Hepatocyte (in vitro differentiated cells): ENCODE results near the gene KCNS1. TPM values are rescaled to one million over a fixed set of nuclear protein-coding genes. Genes with fewer than 3 reads are reported as not detected.
A peak's percentile ranks its signal among the peaks of the same experiment; 100 is the strongest.

Source experiments
- DNase-seq: peaks from one replicate; pipeline ENCODE4 v3.0.0-alpha.2; 2016; ENCODE audit warnings: low spot score
- H2AFZ ChIP-seq: fragments of 200-600 bp; sonication (generic); 2 replicates; pipeline ENCODE4 v1.6.0; 2016; ENCODE audit warnings: antibody characterized with exemption, mild to moderate bottlenecking
- H3K27ac ChIP-seq: fragments of 200-600 bp; sonication (generic); 2 replicates; pipeline ENCODE4 v1.5.1; 2016; ENCODE audit warnings: mild to moderate bottlenecking
- H3K27me3 ChIP-seq: fragments of 200-600 bp; sonication (generic); 2 replicates; pipeline ENCODE4 v1.6.1; 2016
- H3K36me3 ChIP-seq: fragments of 200-600 bp; sonication (generic); replicated peaks from 2 replicates; pipeline ENCODE4 v1.5.1; 2016; ENCODE audit warnings: low read depth; ENCODE audit not compliant: insufficient read depth
- H3K4me1 ChIP-seq: fragments of 200-600 bp; sonication (generic); 2 replicates; pipeline ENCODE4 v1.5.1; 2016; ENCODE audit warnings: mild to moderate bottlenecking, moderate library complexity; ENCODE audit not compliant: insufficient read depth
- H3K4me2 ChIP-seq: fragments of 200-600 bp; sonication (generic); 2 replicates; pipeline ENCODE4 v1.6.0; 2016
- H3K4me3 ChIP-seq: fragments of 200-600 bp; sonication (generic); 2 replicates; pipeline ENCODE4 v1.5.1; 2016; ENCODE audit warnings: mild to moderate bottlenecking
- H3K79me2 ChIP-seq: fragments of 200-600 bp; sonication (generic); 2 replicates; pipeline ENCODE4 v1.6.0; 2017; ENCODE audit warnings: mild to moderate bottlenecking
- H3K9me2 ChIP-seq: fragments of 200-600 bp; sonication (generic); replicated peaks from 2 replicates; pipeline ENCODE4 v1.6.0; 2017; ENCODE audit warnings: mild to moderate bottlenecking; ENCODE audit not compliant: insufficient read depth
- H3K9me3 ChIP-seq: fragments of 200-600 bp; sonication (generic); 2 replicates; pipeline ENCODE4 v1.5.1; 2016; ENCODE audit warnings: low read depth, mild to moderate bottlenecking
- H4K20me1 ChIP-seq: fragments of 200-600 bp; sonication (generic); 2 replicates; pipeline ENCODE4 v1.6.0; 2016; ENCODE audit warnings: mild to moderate bottlenecking; ENCODE audit not compliant: insufficient read depth, poor library complexity, severe bottlenecking
- EZH2 ChIP-seq: fragments of 200-600 bp; sonication (generic); IDR thresholded peaks from 2 replicates; pipeline ENCODE4 v1.6.1; 2016; ENCODE audit warnings: antibody characterized with exemption, mild to moderate bottlenecking, borderline replicate concordance
- EZH2phosphoT487 ChIP-seq: fragments of 200-600 bp; sonication (generic); IDR thresholded peaks from one replicate; pipeline ENCODE4 v1.6.1; 2018; ENCODE audit warnings: antibody characterized with exemption, mild to moderate bottlenecking, low read depth, moderate library complexity; ENCODE audit not compliant: unreplicated experiment, severe bottlenecking
- WGBS: methylation state at CpG from one replicate; pipeline ENCODE4 v1.1.6; 2016; ENCODE audit warnings: low lambda C conversion rate; ENCODE audit errors: missing lambda C conversion rate; 5-methylcytosine and 5-hydroxymethylcytosine counted together
- polyA plus RNA-seq: library from polyadenylated mRNA; unstranded; fragments of >200 nt; fragmentation: Nextera tagmentation; extraction: Ambion mirVana; gene quantifications from 2 replicates; pipeline ENCODE4 v1.2.1, GENCODE V29; 2016
- total RNA-seq: library from RNA; depleted of rRNA; stranded (reverse); fragments of >200 nt; gene quantifications from 2 replicates; pipeline ENCODE4 v1.2.3, GENCODE V29; 2014
- TF ChIP-seq, protein P1 (sequence below): fragments of 200-600 bp; sonication (generic); IDR thresholded peaks from 2 replicates; pipeline ENCODE4 v1.5.1; 2016; ENCODE audit warnings: antibody characterized with exemption, mild to moderate bottlenecking; ENCODE audit not compliant: poor library complexity

Gene KCNS1
- total and polyA plus RNA-seq, 2 experiments from 2014 or later, result 0.42 to 0.43 TPM

DNA sequence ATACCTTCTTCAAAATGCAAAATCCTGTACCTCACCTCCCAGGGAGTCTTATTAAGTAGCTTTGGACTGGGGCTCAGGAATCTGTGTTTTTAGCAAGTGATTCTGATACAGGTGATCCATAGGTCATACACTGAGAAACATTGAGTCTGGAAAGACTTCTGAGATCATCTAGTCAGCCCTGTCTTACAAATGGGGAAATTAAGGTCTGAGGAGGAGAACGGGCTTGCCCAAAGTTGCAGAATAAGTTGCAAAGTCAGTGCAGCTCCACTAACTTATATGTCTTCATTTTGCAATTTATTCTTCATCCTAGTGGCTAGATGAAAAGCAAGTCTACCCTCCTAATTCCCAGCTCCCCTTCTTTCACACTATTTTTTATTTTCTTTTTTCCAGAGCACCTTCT lies 28.9 kb downstream of the KCNS1 start:
- Histone ChIP-seq H3K4me3 (no peak overlapping the region), H4K20me1 (no peaks in the 10 kb centered on the region), H3K9me3 (no peaks in the 10 kb centered on the region), H3K9me2 (no peaks in the 10 kb centered on the region), H3K4me1 (no peaks in the 10 kb centered on the region), H3K36me3 (no peaks in the 10 kb centered on the region), H2AFZ (no peak overlapping the region), H3K27ac (no peak overlapping the region), H3K27me3 (no peaks in the 10 kb centered on the region), H3K79me2 (no peaks in the 10 kb centered on the region), H3K4me2 (no peak overlapping the region)
- 100% methylated on average over 1 of the region's 1 CpG for WGBS
- TF ChIP-seq EZH2phosphoT487 (no peak), EZH2 (no peak)
- TF ChIP-seq, protein P1, sequence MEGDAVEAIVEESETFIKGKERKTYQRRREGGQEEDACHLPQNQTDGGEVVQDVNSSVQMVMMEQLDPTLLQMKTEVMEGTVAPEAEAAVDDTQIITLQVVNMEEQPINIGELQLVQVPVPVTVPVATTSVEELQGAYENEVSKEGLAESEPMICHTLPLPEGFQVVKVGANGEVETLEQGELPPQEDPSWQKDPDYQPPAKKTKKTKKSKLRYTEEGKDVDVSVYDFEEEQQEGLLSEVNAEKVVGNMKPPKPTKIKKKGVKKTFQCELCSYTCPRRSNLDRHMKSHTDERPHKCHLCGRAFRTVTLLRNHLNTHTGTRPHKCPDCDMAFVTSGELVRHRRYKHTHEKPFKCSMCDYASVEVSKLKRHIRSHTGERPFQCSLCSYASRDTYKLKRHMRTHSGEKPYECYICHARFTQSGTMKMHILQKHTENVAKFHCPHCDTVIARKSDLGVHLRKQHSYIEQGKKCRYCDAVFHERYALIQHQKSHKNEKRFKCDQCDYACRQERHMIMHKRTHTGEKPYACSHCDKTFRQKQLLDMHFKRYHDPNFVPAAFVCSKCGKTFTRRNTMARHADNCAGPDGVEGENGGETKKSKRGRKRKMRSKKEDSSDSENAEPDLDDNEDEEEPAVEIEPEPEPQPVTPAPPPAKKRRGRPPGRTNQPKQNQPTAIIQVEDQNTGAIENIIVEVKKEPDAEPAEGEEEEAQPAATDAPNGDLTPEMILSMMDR, result no peak
- no peak for DNase-seq

DNA sequence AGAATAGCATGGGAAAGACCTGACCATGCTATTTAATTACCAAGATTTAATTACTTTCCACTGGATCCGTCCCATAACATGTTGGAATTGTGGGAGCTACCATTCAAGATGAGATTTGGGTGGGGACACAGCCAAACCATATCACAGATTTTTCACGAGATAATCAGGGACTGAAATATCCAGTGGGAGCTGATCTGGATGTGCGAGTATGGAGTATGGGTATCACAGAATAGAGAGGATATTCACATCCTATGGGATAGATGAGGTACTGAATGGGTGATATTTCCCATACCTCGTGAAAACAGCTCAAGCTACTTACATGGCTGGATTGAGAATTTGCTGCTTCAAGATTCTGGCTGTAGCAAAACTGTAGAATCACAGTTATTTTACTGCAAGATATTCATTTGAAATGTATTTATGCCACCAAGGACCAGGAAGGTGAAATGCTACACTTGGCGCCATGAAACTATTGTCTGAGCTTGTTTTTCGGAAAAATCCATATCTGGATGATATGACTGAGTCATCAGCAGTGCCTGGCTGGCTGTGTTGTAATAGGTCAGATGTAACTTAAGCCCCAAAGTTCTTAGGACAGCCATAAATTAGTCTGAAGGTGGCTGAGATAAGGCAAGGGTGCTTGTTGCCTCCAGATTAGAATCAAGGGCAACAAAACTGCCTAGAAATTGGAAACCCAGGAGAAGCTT lies 29.8 kb downstream of the KCNS1 start:
- Histone ChIP-seq H3K27ac (peak overlapping the region; percentile 58), H2AFZ (no peak overlapping the region), H3K9me2 (no peaks in the 10 kb centered on the region), H3K4me3 (no peak overlapping the region), H3K4me1 (peaks cover 5% of the 10 kb centered on the region), H3K79me2 (peaks cover 8% of the 10 kb centered on the region), H3K36me3 (no peaks in the 10 kb centered on the region), H4K20me1 (no peaks in the 10 kb centered on the region), H3K9me3 (no peaks in the 10 kb centered on the region), H3K4me2 (no peak overlapping the region), H3K27me3 (no peaks in the 10 kb centered on the region)
- DNase-seq, result peak; percentile 22
- TF ChIP-seq EZH2phosphoT487 (no peak), EZH2 (no peak)
- TF ChIP-seq, protein P1, result no peak
- WGBS, result 88% methylated on average over 6 of the region's 6 CpGs

DNA sequence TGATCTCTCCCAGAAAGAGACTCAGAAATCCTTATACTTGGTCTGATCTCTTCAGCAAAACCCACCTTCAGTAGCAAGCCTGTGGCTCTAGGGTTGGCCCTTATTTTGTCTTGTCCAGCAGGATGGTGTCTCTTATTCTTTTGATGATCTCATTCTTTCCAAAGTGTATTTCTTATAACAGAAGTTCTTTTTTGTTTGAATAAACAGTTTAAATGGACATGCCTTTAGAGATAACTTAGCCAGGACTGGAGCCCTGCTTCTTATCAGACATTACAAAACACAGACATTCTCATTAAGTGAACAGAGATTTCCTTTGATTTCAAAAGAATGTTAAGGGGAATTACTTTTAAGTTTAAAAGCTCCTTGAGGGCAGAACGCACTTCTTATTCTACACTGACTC lies 31.7 kb downstream of the KCNS1 start:
- Histone ChIP-seq H3K4me1 (peaks cover 5% of the 10 kb centered on the region), H3K27me3 (no peaks in the 10 kb centered on the region), H3K27ac (peak overlapping the region; percentile 48), H3K36me3 (no peaks in the 10 kb centered on the region), H3K4me2 (no peak overlapping the region), H3K4me3 (no peak overlapping the region), H4K20me1 (no peaks in the 10 kb centered on the region), H2AFZ (no peak overlapping the region), H3K79me2 (peaks cover 16% of the 10 kb centered on the region), H3K9me2 (no peaks in the 10 kb centered on the region), H3K9me3 (no peaks in the 10 kb centered on the region)
- 32% methylated on average over 1 of the region's 1 CpG for WGBS
- DNase-seq, result no peak
- TF ChIP-seq EZH2 (no peak), EZH2phosphoT487 (no peak)
- TF ChIP-seq, protein P1, result no peak
